Calu3 (cell line): ENCODE measurements around the gene HNRNPUL1. TPM values are rescaled to one million over a fixed set of nuclear protein-coding genes. Genes with fewer than 3 reads are reported as not detected.
"Not testable (repeated sequence)": the region's sequence is repeated elsewhere in the genome, so short reads cannot be mapped to it uniquely, and the experiment has no call there.

Experiments
- BruUV-seq: library from RNA; stranded (reverse); fragments of 400-500 nt; replicated peaks from 2 replicates; lab custom pipeline; 2021; lab: Mats Ljungman, UMichigan
- CTCF ChIA-PET: fragments of 300-600 bp; sonication (Branson Sonifier 250); formaldehyde crosslinking; loops from one replicate; lab custom pipeline; 2022; ENCODE audit warnings: antibody characterized with exemption; lab: Charles Lee
- DNase-seq: peaks from one replicate; pipeline ENCODE4 v3.0.0; 2022
- H3K27ac Mint-ChIP-seq: one replicate; pipeline ENCODE4 v1.8.0; 2022; ENCODE audit warnings: mixed read lengths; ENCODE audit not compliant: unreplicated experiment
- H3K27me3 Mint-ChIP-seq: one replicate; pipeline ENCODE4 v1.8.0; 2022; ENCODE audit warnings: mixed read lengths; ENCODE audit not compliant: unreplicated experiment
- H3K36me3 Mint-ChIP-seq: one replicate; pipeline ENCODE4 v1.8.0; 2022; ENCODE audit warnings: mild to moderate bottlenecking, moderate library complexity, mixed read lengths; ENCODE audit not compliant: insufficient read depth, unreplicated experiment
- H3K4me1 Mint-ChIP-seq: one replicate; pipeline ENCODE4 v1.8.0; 2022; ENCODE audit warnings: mild to moderate bottlenecking, low read depth, mixed read lengths; ENCODE audit not compliant: unreplicated experiment
- H3K4me3 Mint-ChIP-seq: one replicate; pipeline ENCODE4 v1.8.0; 2022; ENCODE audit warnings: mild to moderate bottlenecking, low read depth, moderate library complexity, mixed read lengths; ENCODE audit not compliant: unreplicated experiment
- H3K9me3 Mint-ChIP-seq: one replicate; pipeline ENCODE4 v1.8.0; 2022; ENCODE audit warnings: low read depth, mixed read lengths; ENCODE audit not compliant: unreplicated experiment
- intact Hi-C: fragments of 100-400 bp; cut with micrococcal nuclease; formaldehyde crosslinking; loops from one replicate; pipeline ENCODE4 v1.10.0; 2022; ENCODE audit not compliant: unreplicated experiment
- total RNA-seq: library from RNA; stranded (reverse); gene quantifications from 2 replicates; pipeline ENCODE4 v1.2.3, GENCODE V29; 2022
- TF ChIP-seq, protein P1 (sequence below): fragments of 200-600 bp; IDR thresholded peaks from one replicate; pipeline ENCODE4 v1.8.0; 2022; ENCODE audit warnings: antibody characterized with exemption; ENCODE audit not compliant: unreplicated experiment

The HNRNPUL1 gene
- total RNA-seq, 1 experiment from 2014 or later, result 370 TPM

DNA sequence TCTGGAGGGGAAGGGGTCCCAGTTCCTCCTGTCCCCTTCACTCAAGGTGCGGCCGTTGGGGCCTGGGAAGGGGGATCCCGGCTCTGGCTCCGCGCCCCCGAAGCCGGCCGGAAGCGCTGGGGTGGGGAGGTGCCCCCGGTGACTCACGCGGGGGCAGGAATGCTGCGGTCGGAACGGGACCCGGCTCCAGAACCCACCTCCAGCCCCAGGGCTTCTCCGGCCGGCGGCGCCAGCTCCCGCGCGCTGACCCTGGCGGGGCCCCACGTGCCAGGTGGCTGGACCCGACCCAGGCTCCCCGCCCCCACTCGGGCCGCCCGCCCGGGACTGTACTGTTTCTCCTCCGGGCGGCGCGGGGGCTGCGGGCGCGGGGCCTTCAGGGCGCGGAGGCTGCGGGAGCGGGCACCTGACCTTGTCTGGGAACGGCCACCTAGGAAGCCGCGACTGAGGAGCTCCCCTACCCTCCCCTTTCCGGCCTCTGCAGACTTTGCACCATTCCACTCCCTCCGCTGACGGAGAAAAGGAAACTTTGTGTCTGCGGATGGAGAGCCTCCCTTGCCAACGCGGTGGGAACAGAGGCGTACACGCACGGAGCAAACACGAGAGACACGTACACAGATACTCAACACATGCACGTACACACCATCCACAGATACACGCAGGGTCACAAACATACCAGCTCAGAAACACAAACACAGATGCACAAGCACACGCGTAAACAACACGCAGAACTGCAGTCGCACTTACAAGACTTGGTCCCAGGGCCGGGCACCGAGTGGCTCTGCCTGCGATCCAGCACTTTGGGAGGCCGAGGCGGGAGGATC is 37.9 kb upstream of the HNRNPUL1 start:
- Mint-ChIP-seq H3K9me3 (no peaks in the 10 kb centered on the region), H3K4me3 (peak overlapping the region; percentile 66), H3K4me1 (peaks cover 45% of the 10 kb centered on the region), H3K27ac (peak overlapping the region; percentile 98), H3K27me3 (no peaks in the 10 kb centered on the region), H3K36me3 (peaks cover 55% of the 10 kb centered on the region)
- intact Hi-C loops, result loop anchor here (5.0 kb wide), 1 partner anchor 36 kb away; the partner anchor contains the start of gene HNRNPUL1
- CTCF ChIA-PET, result interaction anchor here (1.2 kb wide), 3 partner anchors 22 to 204 kb away, joined by 3 to 9 read pairs (median 8); no protein-coding TSS in a partner anchor
- peak; percentile 95 for DNase-seq
- TF ChIP-seq, protein P1, sequence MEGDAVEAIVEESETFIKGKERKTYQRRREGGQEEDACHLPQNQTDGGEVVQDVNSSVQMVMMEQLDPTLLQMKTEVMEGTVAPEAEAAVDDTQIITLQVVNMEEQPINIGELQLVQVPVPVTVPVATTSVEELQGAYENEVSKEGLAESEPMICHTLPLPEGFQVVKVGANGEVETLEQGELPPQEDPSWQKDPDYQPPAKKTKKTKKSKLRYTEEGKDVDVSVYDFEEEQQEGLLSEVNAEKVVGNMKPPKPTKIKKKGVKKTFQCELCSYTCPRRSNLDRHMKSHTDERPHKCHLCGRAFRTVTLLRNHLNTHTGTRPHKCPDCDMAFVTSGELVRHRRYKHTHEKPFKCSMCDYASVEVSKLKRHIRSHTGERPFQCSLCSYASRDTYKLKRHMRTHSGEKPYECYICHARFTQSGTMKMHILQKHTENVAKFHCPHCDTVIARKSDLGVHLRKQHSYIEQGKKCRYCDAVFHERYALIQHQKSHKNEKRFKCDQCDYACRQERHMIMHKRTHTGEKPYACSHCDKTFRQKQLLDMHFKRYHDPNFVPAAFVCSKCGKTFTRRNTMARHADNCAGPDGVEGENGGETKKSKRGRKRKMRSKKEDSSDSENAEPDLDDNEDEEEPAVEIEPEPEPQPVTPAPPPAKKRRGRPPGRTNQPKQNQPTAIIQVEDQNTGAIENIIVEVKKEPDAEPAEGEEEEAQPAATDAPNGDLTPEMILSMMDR, result no peak
- no TSS peak for BruUV-seq

DNA sequence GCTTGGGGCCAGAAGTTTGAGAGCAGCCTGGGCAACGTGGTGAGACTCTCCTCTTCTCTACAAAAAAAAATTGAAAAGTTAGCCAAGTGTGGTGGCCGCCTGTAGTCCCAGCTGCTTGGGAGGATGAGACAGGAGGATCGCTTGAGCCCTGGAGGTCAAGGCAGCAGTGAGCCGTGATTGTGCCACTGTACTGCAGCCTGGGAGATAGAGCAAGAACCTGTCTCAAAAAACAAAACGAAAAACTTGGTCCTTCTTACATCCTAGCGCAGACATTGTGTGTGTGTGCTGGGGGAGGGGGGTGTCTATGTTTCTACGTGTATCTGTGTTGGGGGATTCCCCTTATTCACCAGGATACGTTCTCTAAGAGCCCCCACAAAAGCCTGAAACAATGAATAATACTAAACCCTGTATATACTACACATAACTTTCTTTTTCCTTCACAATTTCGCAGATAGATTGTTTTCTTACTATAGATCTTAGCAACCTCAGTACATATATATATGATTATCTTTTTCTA is 37.2 kb upstream of the HNRNPUL1 start:
- TF ChIP-seq, protein P1, result no peak
- Mint-ChIP-seq H3K36me3 (peaks cover 55% of the 10 kb centered on the region), H3K9me3 (no peaks in the 10 kb centered on the region), H3K4me3 (peak overlapping the region; percentile 57), H3K27ac (peak overlapping the region; percentile 74), H3K27me3 (no peaks in the 10 kb centered on the region), H3K4me1 (peaks cover 39% of the 10 kb centered on the region)
- no peak for DNase-seq
- CTCF ChIA-PET, result interaction anchor here (1.2 kb wide), 3 partner anchors 23 to 204 kb away, joined by 3 to 9 read pairs (median 8); no protein-coding TSS in a partner anchor
- intact Hi-C loops, result loop anchor here (5.0 kb wide), 1 partner anchor 35 kb away; the partner anchor contains the start of gene HNRNPUL1
- BruUV-seq, result TSS peak; percentile 33

DNA sequence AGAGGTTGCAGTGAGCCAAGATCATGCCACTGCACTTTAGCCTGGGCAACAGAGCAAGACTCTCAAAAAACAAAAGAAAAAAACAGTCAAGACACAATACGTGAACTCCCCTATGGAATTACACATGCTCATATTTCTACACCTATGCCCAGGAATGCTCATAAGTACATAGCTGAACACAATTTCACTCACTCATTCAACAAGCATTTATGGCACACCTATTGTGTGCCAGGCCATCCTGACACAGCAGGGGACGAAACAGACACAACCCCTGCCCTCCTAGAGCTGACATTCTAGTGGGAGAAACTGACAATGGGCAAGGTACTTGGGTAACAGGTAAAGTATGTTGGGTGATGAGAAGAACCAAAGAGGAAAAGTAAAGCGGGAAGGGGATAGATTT is 35.7 kb upstream of the HNRNPUL1 start:
- DNase-seq, result no peak
- Mint-ChIP-seq H3K4me3 (no peak overlapping the region), H3K36me3 (peaks cover 46% of the 10 kb centered on the region), H3K27me3 (no peaks in the 10 kb centered on the region), H3K27ac (no peak overlapping the region), H3K4me1 (peaks cover 24% of the 10 kb centered on the region), H3K9me3 (no peaks in the 10 kb centered on the region)
- CTCF ChIA-PET, result interaction anchor here (0.6 to 1.2 kb wide), 5 partner anchors 8 to 225 kb away, joined by 3 to 5 read pairs (median 4); no protein-coding TSS in a partner anchor
- no TSS peak for BruUV-seq
- intact Hi-C loops, result loop anchor here (5.0 kb wide), 1 partner anchor 34 kb away; the partner anchor contains the start of gene HNRNPUL1
- TF ChIP-seq, protein P1, result no peak

DNA sequence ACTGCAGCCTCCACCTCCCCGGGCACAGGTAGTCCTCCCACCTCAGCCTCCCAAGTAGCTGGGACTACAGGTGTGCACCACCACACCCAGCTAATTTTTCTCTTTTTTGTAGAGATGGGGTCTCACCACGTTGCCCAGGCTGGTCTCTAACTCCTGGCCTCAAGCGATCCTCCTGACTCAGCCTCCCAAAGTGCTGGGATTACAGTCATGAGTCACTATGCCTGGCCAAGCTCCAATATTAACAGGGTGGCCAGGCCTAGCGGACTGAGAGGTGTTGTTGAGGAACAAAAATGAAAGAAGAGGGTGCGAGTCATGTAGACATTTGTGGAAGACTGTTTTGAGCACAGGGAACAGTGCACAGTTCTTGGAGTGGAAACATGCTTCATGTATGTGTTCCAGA is 34.8 kb upstream of the HNRNPUL1 start:
- intact Hi-C loops, result loop anchor here (5.0 kb wide), 1 partner anchor 33 kb away; the partner anchor contains the start of gene HNRNPUL1
- CTCF ChIA-PET, result interaction anchor here (0.8 to 1.2 kb wide), 4 partner anchors 9 to 34 kb away, joined by 3 to 5 read pairs (median 4); no protein-coding TSS in a partner anchor
- DNase-seq, result peak; percentile 22

More for the DNA sequence above, 34.8 kb upstream of the HNRNPUL1 start:
- not testable (repeated sequence) for H3K27ac Mint-ChIP-seq, BruUV-seq, H3K4me3 Mint-ChIP-seq, H3K27me3 Mint-ChIP-seq, H3K9me3 Mint-ChIP-seq
- peaks cover 43% of the 10 kb centered on the region for H3K36me3 Mint-ChIP-seq
- H3K4me1 Mint-ChIP-seq, result peaks cover 15% of the 10 kb centered on the region
